Lower leg skin (tissue), 4 donors: ENCODE results near the gene TLE3. TPM values are rescaled to one million over a fixed set of nuclear protein-coding genes. Genes with fewer than 3 reads are reported as not detected.

Experiments used
- DNase-seq, 2 donors: peaks; one replicate each; pipeline ENCODE4 v3.0.0-alpha.2; 2019; ENCODE audit warnings: low spot score in 2 of 2
- H3K4me3 ChIP-seq: fragments of 200-600 bp; sonication (generic); 2 replicates; pipeline ENCODE4 v1.5.1; 2017; ENCODE audit warnings: mild to moderate bottlenecking, low read depth; ENCODE audit not compliant: poor library complexity, severe bottlenecking
- CTCF ChIP-seq, 3 donors: fragments of 450-650 bp; IDR thresholded peaks; one replicate each; pipeline ENCODE4 v1.5.1; 2016; ENCODE audit warnings: antibody characterized with exemption in 3 of 3, mild to moderate bottlenecking in 3 of 3, moderate library complexity in 2 of 3
- POLR2A ChIP-seq, 2 donors: fragments of 450-650 bp; IDR thresholded peaks; one replicate each; pipeline ENCODE4 v1.6.1; 2016 to 2017; ENCODE audit warnings: antibody characterized with exemption in 2 of 2, mild to moderate bottlenecking in 1 of 2, moderate library complexity in 1 of 2
- WGBS, 2 donors: methylation state at CpG; one replicate each; pipeline ENCODE4 v1.1.5; 2018; 5-methylcytosine and 5-hydroxymethylcytosine counted together
- intact Hi-C: fragments of 100-400 bp; cut with DNase I; formaldehyde crosslinking; loops from one replicate; pipeline ENCODE4 v1.15.0; 2023; ENCODE audit warnings: low total_unique reads
- total RNA-seq, 4 donors: library from RNA; depleted of rRNA; stranded (reverse); fragments of >200 nt; gene quantifications; one replicate each; pipeline ENCODE4 v1.1.0, GENCODE V29; 2016

TLE3 gene
- total RNA-seq, 4 donors from 2014 or later, result 95.7 to 136 (median 124) TPM

- DNase-seq, result no peak
- H3K4me3 ChIP-seq, result no peak overlapping the region
- TF ChIP-seq CTCF (IDR thresholded peaks at IDR 0.05), result no peak
- TF ChIP-seq POLR2A (IDR thresholded peaks at IDR 0.05), result no peak
- intact Hi-C loops, result no loop called here
- WGBS, 2 donors, result 78 to 87% methylated on average over 4 of the region's 4 CpGs
Measured at GRCh38 chr15:70128414-70129140, 30.9 kb upstream of the TLE3 start.

GRCh38 chr15:70127770-70128413 lies 30.2 kb upstream of the TLE3 start:
- TF ChIP-seq CTCF (IDR thresholded peaks at IDR 0.05), result no peak
- no peak for TF ChIP-seq POLR2A (IDR thresholded peaks at IDR 0.05)
- DNase-seq, result peak in 1 of 2 donors; percentile 20
- intact Hi-C loops, result no loop called here
- WGBS, 2 donors, result 64 to 69% methylated on average over 3 of the region's 3 CpGs
- no peak overlapping the region for H3K4me3 ChIP-seq

- intact Hi-C loops, result no loop called here
- peak; percentile 39 to 60 for DNase-seq
Measured at GRCh38 chr15:70127288-70127746, 29.6 kb upstream of the TLE3 start.

GRCh38 chr15:70126362-70126761 lies 28.6 kb upstream of the TLE3 start:
- peak in 1 of 2 donors; percentile 79 for DNase-seq
- WGBS, 2 donors, result 74 to 83% methylated on average over 4 of the region's 4 CpGs
- intact Hi-C loops, result no loop called here
- TF ChIP-seq POLR2A (IDR thresholded peaks at IDR 0.05) (no peak), CTCF (IDR thresholded peaks at IDR 0.05) (no peak)
- no peak overlapping the region for H3K4me3 ChIP-seq

More at GRCh38 chr15:70127288-70127746, 29.6 kb upstream of the TLE3 start:
- 38 to 49% methylated on average over 6 of the region's 6 CpGs for WGBS, 2 donors
- TF ChIP-seq CTCF (IDR thresholded peaks at IDR 0.05), result no peak
- TF ChIP-seq POLR2A (IDR thresholded peaks at IDR 0.05), result no peak
- no peak overlapping the region for H3K4me3 ChIP-seq

GRCh38 chr15:70125605-70126004 lies 27.9 kb upstream of the TLE3 start:
- no peak for DNase-seq
- no peak for TF ChIP-seq CTCF (IDR thresholded peaks at IDR 0.05)
- intact Hi-C loops, result no loop called here
- 75 to 82% methylated on average over 5 of the region's 5 CpGs for WGBS, 2 donors
- H3K4me3 ChIP-seq, result no peak overlapping the region
